ENCODE measurements around the gene AUP1.

The AUP1 gene

GRCh38 chr2:74536166-74536950 lies 6.9 kb upstream of the AUP1 start:
- DNase-seq (ENCODE audit: low read depth in 1 of 2, low spot score in 1 of 2), result no peak

GRCh38 chr2:74535440-74535965 lies 6.0 kb upstream of the AUP1 start:
- DNase-seq (ENCODE audit: low read depth in 1 of 2, low spot score in 1 of 2), result no peak

GRCh38 chr2:74534411-74534810 lies 4.9 kb upstream of the AUP1 start:
- DNase-seq (ENCODE audit: low read depth in 1 of 2, low spot score in 1 of 2), result no peak

- no peak for DNase-seq (ENCODE audit: low read depth in 1 of 2, low spot score in 1 of 2)
Measured at GRCh38 chr2:74533464-74533863, 4.0 kb upstream of the AUP1 start.

- no peak for DNase-seq (ENCODE audit: low read depth in 1 of 2, low spot score in 1 of 2)
Measured at GRCh38 chr2:74532222-74532621, 2.7 kb upstream of the AUP1 start.

GRCh38 chr2:74531666-74532065 lies 2.2 kb upstream of the AUP1 start:
- DNase-seq (ENCODE audit: low read depth in 1 of 2, low spot score in 1 of 2), result no peak

GRCh38 chr2:74530239-74531187 lies 1.0 kb upstream of the AUP1 start:
- no peak for DNase-seq (ENCODE audit: low read depth in 1 of 2, low spot score in 1 of 2)

GRCh38 chr2:74528600-74529356 lies 728 bp downstream of the AUP1 start:
- no peak for DNase-seq (ENCODE audit: low read depth in 1 of 2, low spot score in 1 of 2)

GRCh38 chr2:74527741-74528140 lies 1.8 kb downstream of the AUP1 start:
- DNase-seq (ENCODE audit: low read depth in 1 of 2, low spot score in 1 of 2), result no peak

GRCh38 chr2:74526649-74527230 lies 2.8 kb downstream of the AUP1 start:
- no peak for DNase-seq (ENCODE audit: low read depth in 1 of 2, low spot score in 1 of 2)

- no peak for DNase-seq (ENCODE audit: low read depth in 1 of 2, low spot score in 1 of 2)
Measured at GRCh38 chr2:74525717-74526648, 3.5 kb downstream of the AUP1 start, which contains the start of gene DQX1. TSS of gene DQX1 (minus strand) at chr2:74526231. CDS start at chr2:74525729, 502 bp downstream.

- no peak for DNase-seq (ENCODE audit: low read depth in 1 of 2, low spot score in 1 of 2)
Measured at GRCh38 chr2:74524955-74525716, 4.4 kb downstream of the AUP1 start.

- DNase-seq (ENCODE audit: low read depth in 1 of 2, low spot score in 1 of 2), result no peak
Measured at GRCh38 chr2:74524005-74524404, 5.5 kb downstream of the AUP1 start.

- DNase-seq (ENCODE audit: low read depth in 1 of 2, low spot score in 1 of 2), result no peak
Measured at GRCh38 chr2:74522516-74522915, 7.0 kb downstream of the AUP1 start.

GRCh38 chr2:74516650-74517049 lies 12.9 kb downstream of the AUP1 start:
- no peak for DNase-seq (ENCODE audit: low read depth in 1 of 2, low spot score in 1 of 2)

- DNase-seq (ENCODE audit: low read depth in 1 of 2, low spot score in 1 of 2), result peak; percentile 49 to 76
Measured at GRCh38 chr2:74515981-74516633, 13.4 kb downstream of the AUP1 start.

GRCh38 chr2:74515271-74515980 lies 14.1 kb downstream of the AUP1 start:
- DNase-seq (ENCODE audit: low read depth in 1 of 2, low spot score in 1 of 2), result no peak
